DMS153 (cell line): ENCODE data around the gene ADAMTS9.

ENCODE experiments used
- DNase-seq: peaks from one replicate; lab custom pipeline; 2025; lab: John Stamatoyannopoulos, UW

Gene ADAMTS9

GRCh38 chr3:64686446-64686908 lies 1.3 kb downstream of the ADAMTS9 start:
- DNase-seq: no peak

- no peak for DNase-seq
Observed at GRCh38 chr3:64685800-64686445, 1.9 kb downstream of the ADAMTS9 start.

- no peak for DNase-seq
Observed at GRCh38 chr3:64685331-64685799, 2.4 kb downstream of the ADAMTS9 start.

GRCh38 chr3:64684715-64685261 lies 3.0 kb downstream of the ADAMTS9 start:
- no peak for DNase-seq

GRCh38 chr3:64681827-64682226 lies 6.0 kb downstream of the ADAMTS9 start:
- no peak for DNase-seq

- DNase-seq: no peak
Observed at GRCh38 chr3:64681015-64681414, 6.8 kb downstream of the ADAMTS9 start.

- DNase-seq: no peak
Observed at GRCh38 chr3:64680334-64680733, 7.5 kb downstream of the ADAMTS9 start.

- DNase-seq: no peak
Observed at GRCh38 chr3:64677961-64678716, 9.7 kb downstream of the ADAMTS9 start.

GRCh38 chr3:64676831-64677230 lies 11.0 kb downstream of the ADAMTS9 start:
- DNase-seq: no peak

GRCh38 chr3:64675687-64676247 lies 12.0 kb downstream of the ADAMTS9 start:
- DNase-seq: no peak

- DNase-seq: no peak
Observed at GRCh38 chr3:64674591-64675076, 13.2 kb downstream of the ADAMTS9 start.

- no peak for DNase-seq
Observed at GRCh38 chr3:64673159-64673715, 14.6 kb downstream of the ADAMTS9 start.

GRCh38 chr3:64668582-64669510 lies 19.0 kb downstream of the ADAMTS9 start:
- no peak for DNase-seq

GRCh38 chr3:64667887-64668581 lies 19.8 kb downstream of the ADAMTS9 start:
- no peak for DNase-seq

GRCh38 chr3:64667138-64667537 lies 20.7 kb downstream of the ADAMTS9 start:
- DNase-seq: no peak

GRCh38 chr3:64666171-64666588 lies 21.6 kb downstream of the ADAMTS9 start:
- no peak for DNase-seq

- DNase-seq: no peak
Observed at GRCh38 chr3:64664397-64664796, 23.4 kb downstream of the ADAMTS9 start.

GRCh38 chr3:64659617-64659978 lies 28.2 kb downstream of the ADAMTS9 start:
- DNase-seq: no peak

- no peak for DNase-seq
Observed at GRCh38 chr3:64658001-64658400, 29.8 kb downstream of the ADAMTS9 start.

- DNase-seq: no peak
Observed at GRCh38 chr3:64656544-64656943, 31.3 kb downstream of the ADAMTS9 start.

GRCh38 chr3:64655160-64655559 lies 32.6 kb downstream of the ADAMTS9 start:
- no peak for DNase-seq
